Stimulated activated CD8-positive, alpha-beta memory T cell treated with anti-CD3 and anti-CD28 coated beads, Interleukin-15, amount 100 ng/mL, for 24 hours (primary cell): ENCODE results near the gene MBOAT2.

ENCODE experiments used
- DNase-seq: peaks from one replicate; pipeline ENCODE4 v3.0.0-alpha.2; 2020; ENCODE audit warnings: low read depth

The MBOAT2 gene

DNA sequence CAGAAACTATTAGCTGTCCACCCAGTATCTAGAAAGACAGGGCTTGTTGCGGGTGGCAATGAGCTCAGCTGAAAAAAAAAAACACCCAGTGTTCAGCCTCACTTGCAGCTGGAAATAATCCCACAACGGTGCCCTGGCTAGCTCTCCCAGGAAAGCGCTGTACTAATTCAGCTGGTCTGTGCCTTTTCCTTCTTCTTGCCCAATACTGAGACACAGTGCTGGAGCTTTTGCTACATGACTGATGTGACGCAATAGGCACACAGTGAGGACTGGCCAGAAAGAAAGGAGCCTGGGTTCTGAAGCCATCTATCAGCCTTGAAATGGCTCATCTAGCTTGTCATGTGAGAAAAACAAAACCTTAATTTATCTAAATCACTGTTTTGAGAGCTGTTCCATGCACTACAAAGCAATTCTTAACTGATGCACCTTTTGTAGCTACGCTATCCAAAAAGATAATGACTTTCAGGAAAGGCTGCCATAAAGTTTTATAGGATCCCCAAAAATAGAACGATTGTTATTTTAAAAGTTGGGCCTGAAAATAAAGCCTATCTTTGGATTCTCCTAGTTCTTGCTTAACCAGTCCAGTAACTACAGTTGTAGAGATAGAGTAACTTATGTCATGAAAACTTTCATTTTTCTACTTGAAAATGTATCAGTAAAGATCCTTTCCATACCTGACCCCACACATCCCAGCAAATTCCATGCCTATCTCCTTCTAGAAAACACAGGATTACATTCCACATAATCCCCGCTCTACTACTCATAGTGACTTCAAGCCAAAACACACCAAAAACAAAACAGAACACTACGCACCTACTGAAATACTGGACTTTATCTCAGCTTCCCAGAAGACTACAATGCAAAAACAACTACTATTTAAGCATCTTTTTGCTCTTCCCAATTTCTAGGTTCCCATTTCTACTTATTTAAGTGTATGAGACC lies 181.9 kb downstream of the MBOAT2 start:
- DNase-seq, result no peak

DNA sequence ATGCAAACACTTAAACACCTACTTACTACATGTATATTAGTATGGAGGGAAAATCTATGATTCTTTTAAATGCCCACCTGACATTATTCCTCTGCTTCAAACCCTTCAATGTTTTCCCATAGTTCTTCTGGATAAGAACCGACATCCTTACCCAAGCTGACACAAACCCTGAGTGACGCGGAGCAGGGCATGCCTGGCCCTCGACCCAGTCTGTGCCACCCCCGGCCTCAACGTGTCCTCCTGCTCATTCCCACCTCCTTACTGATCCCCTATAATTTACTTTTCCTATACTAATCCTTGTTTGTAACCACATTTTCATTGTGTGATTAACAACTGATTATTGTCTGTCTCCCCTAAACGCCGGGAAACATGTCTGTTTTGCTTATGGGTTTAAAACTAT lies 183.5 kb downstream of the MBOAT2 start:
- DNase-seq, result no peak

DNA sequence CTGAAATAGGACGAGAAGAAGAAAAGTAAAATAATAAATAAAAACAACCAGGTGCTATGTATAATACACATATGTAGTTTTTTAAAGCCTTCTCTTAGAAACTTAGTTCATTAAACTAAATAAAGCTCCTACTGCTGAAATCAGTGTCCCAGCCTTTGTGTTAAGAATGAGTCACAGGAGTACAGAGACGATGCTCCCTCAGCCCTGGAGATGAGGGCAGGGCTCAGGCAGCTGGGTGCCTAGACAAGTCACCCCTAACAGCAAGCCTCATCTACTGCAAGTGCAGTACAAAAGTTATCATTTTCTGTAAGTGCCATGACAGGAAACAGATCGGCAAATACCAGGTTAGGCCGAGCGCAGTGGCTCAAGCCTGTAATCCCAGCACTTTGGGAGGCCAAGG lies 184.3 kb downstream of the MBOAT2 start:
- DNase-seq, result no peak

DNA sequence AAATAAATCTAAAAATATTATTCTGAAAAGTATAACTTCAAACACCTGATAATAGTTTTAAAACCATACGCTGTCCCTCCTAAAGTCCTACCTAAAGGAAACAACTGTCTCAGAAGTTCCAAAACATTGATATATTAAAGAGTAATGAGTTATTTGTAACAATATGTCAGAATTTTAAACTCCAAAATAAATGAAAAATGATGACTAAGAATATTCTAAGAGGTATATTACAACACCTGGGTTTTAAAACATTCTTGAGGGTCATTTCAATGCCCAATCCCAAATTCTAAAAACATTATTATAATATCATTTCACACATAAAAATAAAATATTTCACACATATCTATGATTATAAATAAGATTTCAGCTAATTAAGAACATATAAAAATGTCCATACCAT lies 186.3 kb downstream of the MBOAT2 start:
- no peak for DNase-seq

DNA sequence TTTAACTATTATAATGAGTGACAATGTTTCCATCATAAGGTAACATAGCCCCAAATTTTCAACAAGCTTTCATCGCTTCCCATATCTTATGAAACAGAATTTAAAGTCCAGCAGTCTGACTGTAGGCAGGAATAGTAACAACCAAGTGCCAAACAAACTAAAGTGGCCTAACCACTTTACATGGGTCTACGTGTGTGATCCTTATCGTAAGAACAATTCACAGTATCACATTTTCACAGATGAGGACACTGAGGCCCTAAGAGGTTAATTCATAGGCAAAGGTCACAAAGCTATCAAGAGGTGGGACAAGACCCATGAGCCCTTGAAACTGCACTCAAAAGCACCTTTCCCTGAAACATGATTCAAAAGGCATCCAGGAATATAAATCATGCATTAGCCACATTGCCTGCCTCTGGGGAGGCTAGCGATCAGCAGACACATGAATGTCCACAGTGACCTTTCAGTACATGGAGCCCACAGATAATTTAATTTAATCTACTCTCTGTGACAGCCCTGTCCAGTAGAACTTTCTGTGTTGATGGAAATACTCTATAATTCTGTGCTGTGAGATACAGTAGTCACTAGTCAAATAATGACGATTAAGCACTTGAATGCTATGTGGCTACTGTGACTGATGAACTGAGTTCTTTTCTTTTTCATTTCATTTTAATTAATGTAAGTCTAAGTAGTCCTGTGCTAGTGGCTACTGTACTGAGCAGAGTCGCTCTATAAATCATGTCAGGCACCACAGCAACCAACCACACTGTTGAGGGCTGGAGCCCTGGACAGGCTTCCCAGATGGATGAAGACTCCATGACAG lies 196.4 kb downstream of the MBOAT2 start:
- no peak for DNase-seq

DNA sequence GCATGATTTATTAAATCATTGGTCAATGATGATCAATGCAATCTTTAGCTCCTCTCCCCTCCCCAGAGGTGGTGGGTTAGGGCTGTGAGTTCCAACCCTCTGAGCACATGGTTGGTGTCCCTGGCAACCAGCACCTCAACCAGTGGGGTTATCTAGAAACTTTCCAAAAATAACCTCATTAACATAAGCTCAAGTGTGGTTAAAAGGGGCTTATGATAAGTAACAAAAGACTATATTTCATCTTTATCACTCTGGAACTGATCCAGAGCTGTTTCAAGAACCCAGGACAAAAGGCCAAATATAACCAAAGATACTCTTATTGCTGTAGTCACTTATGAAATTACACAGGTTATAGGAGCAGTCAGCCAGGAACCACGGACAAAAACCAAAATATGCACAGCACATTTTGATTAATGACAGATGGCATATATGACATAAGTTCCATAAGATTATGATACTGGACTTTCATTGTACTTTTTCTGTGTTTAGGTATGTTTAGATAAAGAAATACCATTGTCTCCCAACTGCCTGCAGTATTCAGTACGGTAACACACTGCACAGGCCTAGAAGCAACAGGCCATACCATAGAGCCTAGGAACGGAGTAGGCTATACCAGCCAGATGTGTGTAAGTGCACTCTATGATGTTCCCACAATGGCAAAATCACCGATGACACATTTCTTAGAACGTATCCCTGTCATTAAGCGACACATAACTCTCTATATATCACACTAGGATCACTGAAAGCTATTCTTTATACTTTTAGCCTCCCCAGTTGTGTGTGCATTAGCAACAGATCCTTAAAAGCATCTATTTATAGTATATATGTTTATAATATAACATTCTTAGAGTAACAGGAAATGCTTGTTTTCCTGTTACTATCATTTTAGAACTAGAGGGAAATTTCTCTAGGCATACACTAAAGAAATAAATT lies 197.9 kb downstream of the MBOAT2 start:
- no peak for DNase-seq

DNA sequence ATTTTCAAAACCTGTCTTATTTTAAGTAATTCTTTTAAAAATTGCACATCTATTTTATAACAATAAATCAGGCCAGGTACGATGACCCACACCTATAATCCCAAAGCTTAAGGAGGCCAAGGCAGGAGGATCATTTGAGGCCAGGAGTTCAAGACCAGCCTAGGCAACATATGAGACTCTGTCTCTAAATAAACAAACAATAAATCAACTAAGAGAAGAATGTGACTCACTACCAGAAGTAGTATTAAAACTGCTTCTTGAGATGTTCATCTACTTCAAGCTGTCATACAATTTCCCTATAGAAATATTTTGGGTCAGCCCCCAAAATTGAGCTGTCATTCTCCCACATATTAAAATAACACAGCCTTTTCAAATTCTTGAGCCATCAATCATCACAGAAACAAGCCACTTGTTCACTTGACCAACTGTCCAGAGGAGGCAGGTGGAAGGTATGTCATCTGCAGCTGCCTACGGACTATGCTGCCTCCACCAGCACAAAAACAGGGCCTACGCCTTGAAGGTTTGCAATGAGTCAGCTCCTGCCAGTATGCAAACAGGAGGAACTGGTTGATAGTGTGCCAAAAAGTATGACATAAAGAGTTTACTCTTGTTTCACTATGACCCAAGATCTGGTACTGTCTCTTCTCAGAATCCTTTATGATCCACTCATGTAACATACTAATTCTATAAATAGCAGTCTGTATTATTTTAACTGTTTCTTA lies 199.7 kb downstream of the MBOAT2 start:
- no peak for DNase-seq

DNA sequence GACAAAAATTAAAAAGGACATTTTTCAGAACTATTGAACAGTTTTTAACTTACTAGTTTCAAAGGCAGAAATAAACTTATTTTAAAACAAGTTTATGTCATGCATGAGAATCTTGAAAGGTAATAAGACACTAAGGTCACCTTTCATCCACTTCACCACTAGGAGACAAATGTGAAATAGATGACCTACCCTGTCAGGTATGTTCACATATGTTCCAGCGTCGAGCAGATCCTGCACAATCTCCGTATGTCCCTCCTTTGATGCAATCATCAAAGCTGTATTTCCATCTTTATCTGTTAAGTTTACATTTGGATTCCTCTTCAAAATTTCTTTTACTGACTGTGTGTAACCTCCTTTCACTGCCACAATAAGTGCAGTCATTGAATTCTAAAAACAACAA lies 200.7 kb downstream of the MBOAT2 start:
- no peak for DNase-seq
